Esophagus (tissue), 2 donors: Measurements from ENCODE around the gene ANAPC10. TPM values are rescaled to one million over a fixed set of nuclear protein-coding genes. Genes with fewer than 3 reads are reported as not detected.

ENCODE experiments used
- H3K27ac ChIP-seq, 2 donors: one replicate each; pipeline ENCODE4 v1.5.1; 2013; ENCODE audit warnings: low read depth in 2 of 2, mild to moderate bottlenecking in 2 of 2, inconsistent platforms in 1 of 2, low read length in 1 of 2, moderate library complexity in 1 of 2
- H3K27me3 ChIP-seq, 2 donors: one replicate each; pipeline ENCODE4 v1.6.1; 2013; ENCODE audit warnings: low read length in 2 of 2, control low read depth in 1 of 2, mild to moderate bottlenecking in 1 of 2; ENCODE audit not compliant: insufficient read depth in 2 of 2, control insufficient read depth in 1 of 2
- H3K36me3 ChIP-seq, 2 donors: one replicate each; pipeline ENCODE4 v1.6.1; 2013; ENCODE audit warnings: low read length in 1 of 2; ENCODE audit not compliant: control insufficient read depth in 2 of 2, insufficient read depth in 2 of 2
- H3K4me1 ChIP-seq, 2 donors: one replicate each; pipeline ENCODE4 v1.6.1; 2013; ENCODE audit warnings: low read length in 1 of 2; ENCODE audit not compliant: control insufficient read depth in 2 of 2, insufficient read depth in 2 of 2
- H3K4me3 ChIP-seq, 2 donors: one replicate each; pipeline ENCODE4 v1.5.1; 2013; ENCODE audit warnings: low read length in 2 of 2, mild to moderate bottlenecking in 2 of 2, low read depth in 1 of 2, moderate library complexity in 1 of 2
- H3K9me3 ChIP-seq, 2 donors: one replicate each; pipeline ENCODE4 v1.6.1; 2013; ENCODE audit warnings: mild to moderate bottlenecking in 2 of 2, low read depth in 1 of 2, low read length in 1 of 2, moderate library complexity in 1 of 2; ENCODE audit not compliant: control insufficient read depth in 2 of 2, insufficient read depth in 1 of 2
- WGBS, 2 donors: extraction: QIAGEN DNeasy Blood & Tissue Kit; methylation state at CpG; one replicate each; pipeline ENCODE4 v1.1.7; 2013; 5-methylcytosine and 5-hydroxymethylcytosine counted together
- polyA plus RNA-seq, 2 donors: library from polyadenylated mRNA; stranded (reverse); fragments of 200-250 nt; gene quantifications; one replicate each; pipeline ENCODE4 v1.2.3, GENCODE V29; 2013
- donor health status: healthy with polysubstance abuse.
- donor health status: Bipolar disorder and iron deficiency.

ANAPC10 gene
- polyA plus RNA-seq, 2 donors: 6.2 to 11.7 TPM

DNA sequence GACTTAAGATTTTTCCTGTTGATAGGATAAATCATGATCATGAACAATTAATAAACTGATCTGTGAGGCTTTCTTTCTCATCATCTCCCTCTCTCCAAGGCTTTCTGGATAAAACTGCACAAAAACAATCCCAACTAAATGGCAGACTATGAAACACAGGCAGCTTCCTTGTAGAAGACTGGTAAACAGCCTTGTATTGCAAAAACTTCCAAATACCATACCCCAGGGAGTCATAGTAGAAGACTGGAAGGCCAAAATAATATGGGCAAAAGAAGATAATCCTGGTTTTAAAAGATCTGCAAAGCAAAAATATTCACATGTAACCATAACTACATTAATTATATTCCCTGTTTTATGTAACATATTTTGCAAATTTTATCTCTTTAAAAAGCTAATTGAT, 113.0 kb downstream of the ANAPC10 start:
- Histone ChIP-seq H3K36me3 (no peaks in the 10 kb centered on the region), H3K4me3 (no peak overlapping the region), H3K27ac (no peak overlapping the region), H3K9me3 (no peaks in the 10 kb centered on the region), H3K4me1 (no peaks in the 10 kb centered on the region), H3K27me3 (no peaks in the 10 kb centered on the region)

DNA sequence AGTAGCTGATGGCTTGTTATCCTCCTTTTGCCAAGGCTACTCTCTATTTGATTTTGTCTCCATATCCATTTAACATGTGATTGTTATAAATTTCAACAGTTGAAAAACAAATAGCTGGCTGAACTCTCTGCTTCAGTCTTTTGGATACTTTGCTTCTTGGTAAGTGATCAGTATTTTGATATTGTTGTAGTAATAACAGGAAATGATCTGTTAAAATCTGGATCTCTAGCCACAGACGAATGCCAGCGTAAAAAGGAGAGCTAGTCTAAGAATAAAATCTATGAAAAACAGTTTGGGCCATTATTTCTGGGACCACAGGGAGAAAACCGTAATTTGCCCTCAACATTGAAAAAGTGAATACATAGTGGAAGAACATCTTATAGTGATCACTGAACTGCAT, 113.8 kb downstream of the ANAPC10 start:
- no peaks in the 10 kb centered on the region for H3K4me1 ChIP-seq
- no peaks in the 10 kb centered on the region for H3K27me3 ChIP-seq
- no peak overlapping the region for H3K4me3 ChIP-seq
- no peak overlapping the region for H3K27ac ChIP-seq
- 83 to 85% methylated on average over 3 of the region's 3 CpGs for whole genome bisulfite sequencing, 2 donors
- H3K36me3 ChIP-seq: no peaks in the 10 kb centered on the region
- H3K9me3 ChIP-seq: no peaks in the 10 kb centered on the region

DNA sequence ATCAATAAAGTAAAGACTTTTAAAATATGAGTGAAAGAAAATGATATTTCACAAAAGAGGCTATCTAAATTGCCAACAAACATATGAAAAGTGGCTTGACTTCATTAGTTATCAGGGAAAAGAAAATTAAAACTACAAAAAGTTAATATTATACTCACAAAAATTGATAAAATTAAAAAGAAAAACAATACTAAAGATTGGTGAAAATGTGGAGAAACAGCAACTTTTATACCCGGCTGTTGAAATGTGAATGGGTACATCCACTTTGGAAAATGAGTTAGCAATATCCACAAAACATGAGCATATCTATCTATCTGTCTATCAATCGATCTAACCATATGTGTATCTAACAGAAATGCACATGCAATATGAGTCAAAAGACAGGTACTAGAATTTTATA, 122.3 kb downstream of the ANAPC10 start:
- 92 to 93% methylated on average over 2 of the region's 2 CpGs for WGBS, 2 donors
- Histone ChIP-seq H3K27ac (no peak overlapping the region), H3K4me3 (no peak overlapping the region)

DNA sequence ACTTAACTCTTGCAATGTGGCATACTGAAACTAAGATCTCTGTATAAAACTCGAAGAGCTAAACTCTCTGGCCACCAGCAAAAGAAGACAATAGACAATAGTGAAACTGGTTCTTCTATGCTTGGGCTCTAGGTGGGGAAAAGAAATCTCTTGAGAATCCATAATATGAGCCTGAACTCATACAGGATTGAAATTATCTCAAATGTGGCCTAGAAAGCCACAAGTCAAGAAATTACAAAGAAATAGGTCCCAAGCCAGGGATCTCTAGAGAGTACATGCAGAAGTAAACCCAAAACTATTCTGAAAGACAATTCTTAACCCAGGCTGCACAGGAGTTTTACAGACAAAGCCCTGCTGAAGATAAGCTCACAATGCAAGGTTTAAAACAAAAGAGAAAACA, 127.4 kb downstream of the ANAPC10 start:
- Histone ChIP-seq H3K36me3 (no peaks in the 10 kb centered on the region), H3K4me3 (no peak overlapping the region), H3K9me3 (no peaks in the 10 kb centered on the region), H3K4me1 (no peaks in the 10 kb centered on the region), H3K27ac (no peak overlapping the region), H3K27me3 (no peaks in the 10 kb centered on the region)
- 79 to 81% methylated on average over 1 of the region's 1 CpG for WGBS, 2 donors

More for the DNA sequence above, 122.3 kb downstream of the ANAPC10 start:
- Histone ChIP-seq H3K27me3 (no peaks in the 10 kb centered on the region), H3K36me3 (no peaks in the 10 kb centered on the region), H3K9me3 (no peaks in the 10 kb centered on the region), H3K4me1 (no peaks in the 10 kb centered on the region)

DNA sequence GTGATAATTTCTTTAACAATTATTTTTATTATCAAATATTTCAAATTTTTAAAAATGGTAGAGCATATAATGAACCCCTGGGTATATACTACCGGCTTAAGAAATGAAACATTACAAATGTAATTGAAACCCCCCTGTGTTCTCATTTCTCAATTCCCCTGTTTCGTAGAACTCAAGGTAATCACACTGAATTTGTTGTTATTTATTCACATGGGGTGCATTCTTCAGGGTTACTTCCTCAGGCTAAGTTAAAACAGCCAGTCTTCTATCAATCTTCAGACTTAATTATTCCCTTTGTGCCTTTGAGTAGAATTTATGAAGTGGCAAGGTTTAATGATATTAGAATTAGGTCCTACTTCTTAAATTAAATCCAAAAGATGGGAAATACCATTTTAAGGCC, 128.2 kb downstream of the ANAPC10 start:
- Histone ChIP-seq H3K36me3 (no peaks in the 10 kb centered on the region), H3K4me1 (no peaks in the 10 kb centered on the region), H3K27ac (no peak overlapping the region), H3K4me3 (no peak overlapping the region), H3K9me3 (no peaks in the 10 kb centered on the region), H3K27me3 (no peaks in the 10 kb centered on the region)
- 86 to 91% methylated on average over 2 of the region's 2 CpGs for WGBS, 2 donors

DNA sequence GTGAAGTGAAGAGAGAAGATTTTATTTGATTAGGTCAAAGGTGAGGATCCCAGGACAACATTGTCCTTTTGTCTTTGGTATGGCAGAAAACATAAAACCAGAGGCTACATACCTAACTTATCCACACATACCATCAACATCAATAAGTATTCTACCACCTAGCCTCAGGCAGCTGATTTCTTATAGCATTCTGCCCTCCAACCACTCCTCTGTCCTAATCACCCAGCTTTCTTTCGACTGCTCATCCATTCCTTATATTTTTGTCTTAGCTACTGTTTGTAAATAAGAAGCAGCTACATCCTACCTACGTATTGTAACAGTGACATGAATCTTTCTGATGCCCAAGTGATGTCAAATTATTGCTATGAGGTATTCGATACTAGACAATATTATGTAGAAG, 129.4 kb downstream of the ANAPC10 start:
- H3K27ac ChIP-seq: no peak overlapping the region
- WGBS, 2 donors: 82 to 83% methylated on average over 3 of the region's 3 CpGs
- H3K27me3 ChIP-seq: no peaks in the 10 kb centered on the region
- no peaks in the 10 kb centered on the region for H3K9me3 ChIP-seq
- H3K4me1 ChIP-seq: no peaks in the 10 kb centered on the region
- H3K36me3 ChIP-seq: no peaks in the 10 kb centered on the region
- no peak overlapping the region for H3K4me3 ChIP-seq

DNA sequence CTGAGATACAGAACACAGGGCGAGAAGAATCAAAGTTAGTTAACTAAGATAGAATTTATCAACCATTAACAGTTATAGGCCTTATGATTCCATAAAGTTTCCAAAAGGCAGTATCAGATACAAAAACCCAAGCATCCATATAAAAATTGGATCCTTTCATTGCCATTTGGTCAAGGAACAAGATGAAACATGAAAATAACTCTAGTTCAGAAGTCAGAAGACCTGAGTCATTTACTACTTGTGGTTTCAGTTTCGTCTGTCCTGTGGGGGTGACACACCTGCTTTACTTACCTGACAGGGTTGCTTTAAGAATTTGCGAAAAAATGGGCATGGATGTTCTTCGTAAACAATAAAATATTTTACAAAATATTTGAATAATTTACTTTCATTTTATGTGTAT, 130.8 kb downstream of the ANAPC10 start:
- Histone ChIP-seq H3K27me3 (no peaks in the 10 kb centered on the region), H3K4me1 (no peaks in the 10 kb centered on the region), H3K27ac (no peak overlapping the region), H3K4me3 (no peak overlapping the region), H3K36me3 (no peaks in the 10 kb centered on the region), H3K9me3 (no peaks in the 10 kb centered on the region)
- WGBS, 2 donors: 82 to 83% methylated on average over 4 of the region's 4 CpGs

DNA sequence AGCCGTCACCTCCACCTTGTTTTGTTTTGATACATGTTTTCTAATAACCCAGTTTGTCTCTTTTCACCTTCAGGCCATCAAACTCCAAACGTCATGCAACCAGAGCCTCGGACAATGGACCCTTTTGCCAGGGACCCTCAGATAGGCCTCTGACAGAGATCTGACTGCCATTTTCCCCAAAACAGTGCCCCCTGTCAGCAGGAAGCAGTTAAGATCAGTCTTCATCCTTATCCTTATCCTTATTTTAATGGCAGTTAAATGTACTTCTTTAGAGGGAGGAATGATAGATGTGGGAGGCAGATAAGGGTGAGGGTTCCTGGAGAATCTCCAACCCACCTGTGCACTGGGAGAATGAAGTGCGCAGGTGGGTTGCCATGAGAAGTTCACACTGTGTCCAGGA, 135.7 kb downstream of the ANAPC10 start:
- Histone ChIP-seq H3K9me3 (no peaks in the 10 kb centered on the region), H3K27me3 (no peaks in the 10 kb centered on the region), H3K36me3 (no peaks in the 10 kb centered on the region), H3K27ac (no peak overlapping the region), H3K4me3 (no peak overlapping the region), H3K4me1 (no peaks in the 10 kb centered on the region)
- WGBS, 2 donors: 85 to 87% methylated on average over 4 of the region's 4 CpGs

DNA sequence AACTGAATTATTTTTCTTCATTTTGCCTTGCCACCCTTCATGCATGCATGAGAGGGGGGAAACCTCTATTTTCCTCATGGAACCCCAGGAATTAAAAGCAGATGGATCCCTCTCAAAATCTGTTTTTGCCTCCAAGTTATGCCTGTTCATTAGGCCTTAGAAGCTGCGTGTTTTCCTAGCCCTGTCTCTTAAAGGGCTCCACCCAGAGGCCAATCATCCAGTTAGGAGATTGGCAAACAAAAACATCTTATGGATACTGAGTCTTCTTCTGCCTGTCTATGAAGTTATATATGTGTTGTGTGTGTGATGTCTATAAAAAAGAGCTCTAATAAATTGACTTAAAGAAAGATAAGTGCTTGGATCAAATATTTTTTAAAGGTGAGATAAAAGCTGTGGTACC, 142.9 kb downstream of the ANAPC10 start:
- H3K36me3 ChIP-seq: no peaks in the 10 kb centered on the region
- H3K4me1 ChIP-seq: no peaks in the 10 kb centered on the region
- no peak overlapping the region for H3K27ac ChIP-seq
- H3K27me3 ChIP-seq: no peaks in the 10 kb centered on the region
- H3K4me3 ChIP-seq: no peak overlapping the region
- H3K9me3 ChIP-seq: peaks cover 7 to 8% of the 10 kb centered on the region in 2 donors
- WGBS, 2 donors: 79% methylated on average over 1 of the region's 1 CpG

DNA sequence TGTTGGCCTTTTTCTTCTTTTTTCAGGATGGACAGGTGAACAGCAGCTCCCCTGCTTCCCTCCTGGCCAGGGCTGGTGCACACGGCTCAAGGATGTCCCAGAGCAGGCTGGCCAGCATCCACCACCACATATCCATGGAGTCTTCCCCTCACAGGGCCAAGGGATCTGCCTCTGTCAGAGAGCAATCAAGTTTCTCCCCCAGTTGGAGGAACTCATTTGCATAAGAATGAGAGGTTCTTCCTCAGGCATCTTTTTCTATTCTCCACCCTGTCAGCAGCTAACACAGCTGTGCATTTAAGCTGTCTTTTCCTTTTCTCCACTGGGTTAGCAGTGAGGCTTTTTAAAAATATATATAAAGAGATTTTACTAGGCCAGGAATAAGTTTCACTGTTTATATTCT, 143.8 kb downstream of the ANAPC10 start:
- Histone ChIP-seq H3K9me3 (peaks cover 7 to 8% of the 10 kb centered on the region in 2 donors), H3K4me3 (no peak overlapping the region)

More for the DNA sequence above, 143.8 kb downstream of the ANAPC10 start:
- H3K36me3 ChIP-seq: no peaks in the 10 kb centered on the region
- H3K27me3 ChIP-seq: no peaks in the 10 kb centered on the region
- H3K27ac ChIP-seq: no peak overlapping the region
- H3K4me1 ChIP-seq: no peaks in the 10 kb centered on the region
- WGBS, 2 donors: 71 to 92% methylated on average over 1 of the region's 1 CpG
